Activated naive CD4-positive, alpha-beta T cell treated with anti-CD3 and anti-CD28 coated beads for 36 hours (primary cell): ENCODE results near the gene SEPSECS. TPM values are rescaled to one million over a fixed set of nuclear protein-coding genes. Genes with fewer than 3 reads are reported as not detected.

Source experiments
- total RNA-seq, 2 experiments: library from RNA; stranded (reverse); gene quantifications; one replicate each; pipeline ENCODE4 v1.2.3, GENCODE V29; 2021

SEPSECS gene
- total RNA-seq, 2 experiments from 2014 or later: 14.7 to 17.9 TPM

Other genes with a start within 250 kb of the SEPSECS start
- not detected for gene CCDC149, start 247.4 kb downstream of the SEPSECS start, total RNA-seq
- gene LGI2, start 129.5 kb downstream of the SEPSECS start, total RNA-seq: not detected
- 10 to 100 TPM; 38.0 to 40.1 TPM for gene PI4K2B, start 73.6 kb upstream of the SEPSECS start, total RNA-seq
- gene ZCCHC4, start 152.3 kb upstream of the SEPSECS start, total RNA-seq: 10 to 100 TPM; 10.5 to 11.9 TPM
- gene ANAPC4, start 216.8 kb upstream of the SEPSECS start, total RNA-seq: 10 to 100 TPM; 23.1 to 27.3 TPM